Measurements from ENCODE around the gene ABCC6.
"Not testable (repeated sequence)": the region's sequence is repeated elsewhere in the genome, so short reads cannot be mapped to it uniquely, and the experiment has no call there.

ABCC6 gene

DNA sequence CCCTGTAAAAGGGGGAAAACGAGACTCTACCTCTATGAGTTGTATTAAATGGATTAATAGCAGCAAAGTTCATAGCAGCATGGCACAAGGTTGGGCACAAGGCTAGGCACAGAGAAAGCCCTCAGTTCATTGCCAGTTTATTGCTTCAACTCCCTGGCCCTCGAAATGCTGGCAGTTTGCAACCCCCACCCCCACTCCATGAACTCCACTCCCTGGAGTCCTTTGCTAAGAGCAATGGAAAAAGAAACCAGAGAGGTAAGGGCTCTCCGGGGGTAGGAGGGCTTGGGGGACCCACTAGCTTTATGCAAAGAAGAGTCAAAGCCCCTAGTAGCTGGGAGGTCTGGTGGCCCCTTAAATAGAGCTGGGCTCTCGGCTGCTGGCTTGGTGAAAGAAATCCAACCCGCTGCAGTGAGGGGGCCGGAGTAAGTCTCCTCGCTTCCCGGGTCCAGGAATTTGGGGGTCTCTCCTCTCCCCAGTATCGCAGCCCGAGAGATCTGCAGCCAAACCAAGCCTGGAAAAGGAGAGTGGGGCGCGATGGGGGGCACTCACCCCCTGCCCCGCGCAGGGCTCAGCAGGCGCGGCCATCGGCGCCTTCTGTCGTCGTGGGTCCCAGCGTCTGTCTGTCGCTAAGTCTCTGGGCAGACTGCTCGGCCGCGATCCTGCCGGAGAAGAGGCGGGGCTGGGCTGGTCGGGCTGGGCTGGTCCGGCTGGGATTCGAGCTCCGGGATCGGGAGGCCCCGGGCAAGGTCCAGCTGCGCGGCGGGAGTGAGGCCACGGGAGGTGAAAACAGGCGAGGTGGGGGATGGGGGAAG lies at the start of gene ABCC6:
TSS of gene ABCC6 (minus strand) at position 645 of the 812 bp plus-strand sequence. CDS start at position 585, 60 bp downstream.
- not testable (repeated sequence) for H3K4me3 Mint-ChIP-seq; H3K4me1 Mint-ChIP-seq (ENCODE audit: low read depth); H3K27ac Mint-ChIP-seq; H3K27me3 Mint-ChIP-seq; H3K36me3 Mint-ChIP-seq (ENCODE audit: low read depth); H3K9me3 Mint-ChIP-seq

DNA sequence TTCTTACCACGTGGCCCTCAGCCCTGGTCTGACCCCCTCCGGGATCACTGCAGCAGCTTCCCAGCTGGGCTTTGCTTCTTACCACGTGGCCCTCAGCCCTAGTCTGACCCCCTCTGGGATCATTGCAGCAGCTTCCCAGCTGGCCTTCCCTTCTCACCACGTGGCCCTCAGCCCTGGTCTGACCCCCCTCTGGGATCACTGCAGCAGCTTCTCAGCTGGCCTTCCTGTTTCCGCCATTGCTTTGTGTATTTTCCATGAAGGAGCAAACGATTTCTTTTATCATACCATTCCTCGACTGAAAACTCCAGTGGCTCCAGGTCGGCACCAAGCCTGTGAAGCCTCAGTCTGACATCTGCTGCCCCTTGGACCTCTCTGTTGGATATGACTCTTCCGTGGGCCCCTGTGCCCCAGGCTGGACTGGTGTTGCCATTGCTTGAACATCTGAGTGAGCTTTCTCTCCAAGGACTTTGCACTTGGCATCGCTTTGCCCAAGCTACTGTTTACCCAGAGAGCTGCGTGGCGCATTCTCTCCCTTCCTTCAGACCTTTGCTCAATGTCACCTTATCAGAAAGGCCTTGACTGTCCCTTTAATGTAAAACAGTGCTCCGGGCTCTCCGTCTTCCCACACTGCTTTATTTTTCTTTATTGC lies 49.4 kb upstream of the ABCC6 start:
- not testable (repeated sequence) for H3K27ac Mint-ChIP-seq; H3K9me3 Mint-ChIP-seq; H3K4me1 Mint-ChIP-seq (ENCODE audit: low read depth); H3K27me3 Mint-ChIP-seq; H3K4me3 Mint-ChIP-seq
- H3K36me3 Mint-ChIP-seq (ENCODE audit: low read depth): peaks cover 10% of the 10 kb centered on the region

DNA sequence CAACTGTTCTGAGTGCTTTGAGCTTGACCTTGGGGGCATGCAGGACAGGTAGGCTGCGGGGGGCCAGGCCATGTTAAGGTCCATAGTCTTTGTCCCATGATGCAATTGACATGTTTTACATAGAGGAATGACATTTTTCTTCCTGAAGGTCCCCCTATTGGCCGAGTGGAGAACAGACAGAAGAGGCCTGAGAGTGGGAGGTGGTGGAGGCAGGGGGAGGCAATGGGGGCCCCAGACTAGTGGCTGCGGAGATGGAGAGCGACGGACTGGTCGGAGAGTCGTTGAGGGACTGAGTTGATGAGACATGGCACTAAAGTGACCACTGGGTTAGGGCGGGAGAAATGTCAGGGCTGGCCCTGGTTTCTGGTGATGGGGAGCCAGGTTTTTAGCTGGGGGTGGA lies 48.4 kb upstream of the ABCC6 start:
- H3K36me3 Mint-ChIP-seq (ENCODE audit: low read depth): peaks cover 10% of the 10 kb centered on the region
- H3K9me3 Mint-ChIP-seq; H3K4me1 Mint-ChIP-seq (ENCODE audit: low read depth); H3K27ac Mint-ChIP-seq; H3K27me3 Mint-ChIP-seq; H3K4me3 Mint-ChIP-seq: not testable (repeated sequence)

DNA sequence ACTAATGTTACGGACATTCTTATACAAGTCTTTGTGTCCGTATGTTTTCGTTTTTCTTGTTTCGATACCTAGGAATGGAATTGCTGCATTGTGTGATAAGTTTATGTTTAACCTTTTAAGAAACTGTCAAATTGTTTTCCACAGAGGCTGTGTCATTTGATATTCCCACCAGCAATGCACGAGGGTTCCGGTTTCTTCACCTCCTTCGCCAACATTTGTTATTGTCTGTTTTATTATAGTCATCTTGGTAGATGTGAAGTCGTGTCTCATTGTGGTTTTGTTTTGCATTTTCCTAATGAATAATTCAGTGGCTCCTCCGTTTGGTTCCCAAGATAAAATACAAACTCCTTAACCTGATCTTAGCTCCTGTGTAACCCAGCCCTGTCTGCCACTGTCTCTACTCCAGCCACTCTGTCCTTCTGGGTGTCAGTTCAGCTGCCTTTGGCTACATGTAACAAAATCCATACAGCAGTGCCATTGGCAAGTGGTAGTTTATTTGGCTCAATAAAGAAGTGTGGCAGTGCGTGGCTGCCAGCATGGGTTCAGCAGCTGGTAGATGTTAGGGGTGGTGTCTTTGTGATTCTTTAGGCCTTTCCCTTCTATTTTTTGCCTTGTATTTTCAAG lies 45.0 kb upstream of the ABCC6 start:
- not testable (repeated sequence) for H3K27me3 Mint-ChIP-seq; H3K4me1 Mint-ChIP-seq (ENCODE audit: low read depth); H3K27ac Mint-ChIP-seq; H3K9me3 Mint-ChIP-seq; H3K4me3 Mint-ChIP-seq
- peaks cover 10% of the 10 kb centered on the region for H3K36me3 Mint-ChIP-seq (ENCODE audit: low read depth)

DNA sequence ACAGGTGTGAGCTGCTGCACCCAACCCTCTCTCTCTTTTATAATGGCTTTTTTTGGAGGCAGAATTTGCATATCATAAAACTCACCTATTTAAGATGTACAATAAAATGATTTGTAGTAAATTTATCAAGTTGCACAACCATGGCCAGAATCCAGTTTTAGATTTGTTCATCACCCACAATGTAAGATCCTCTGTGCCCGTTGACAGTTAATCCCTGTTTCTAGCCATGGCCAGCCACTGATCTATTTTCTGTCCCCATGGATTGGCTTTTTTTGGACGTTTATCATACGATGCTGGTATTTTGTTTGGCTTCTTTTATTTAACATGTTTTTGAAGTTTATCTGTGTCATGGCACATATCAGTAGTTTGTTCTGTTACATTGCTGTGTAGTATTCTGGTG lies 44.4 kb upstream of the ABCC6 start:
- H3K27ac Mint-ChIP-seq; H3K9me3 Mint-ChIP-seq; H3K4me1 Mint-ChIP-seq (ENCODE audit: low read depth); H3K4me3 Mint-ChIP-seq; H3K27me3 Mint-ChIP-seq: not testable (repeated sequence)
- peaks cover 10% of the 10 kb centered on the region for H3K36me3 Mint-ChIP-seq (ENCODE audit: low read depth)

DNA sequence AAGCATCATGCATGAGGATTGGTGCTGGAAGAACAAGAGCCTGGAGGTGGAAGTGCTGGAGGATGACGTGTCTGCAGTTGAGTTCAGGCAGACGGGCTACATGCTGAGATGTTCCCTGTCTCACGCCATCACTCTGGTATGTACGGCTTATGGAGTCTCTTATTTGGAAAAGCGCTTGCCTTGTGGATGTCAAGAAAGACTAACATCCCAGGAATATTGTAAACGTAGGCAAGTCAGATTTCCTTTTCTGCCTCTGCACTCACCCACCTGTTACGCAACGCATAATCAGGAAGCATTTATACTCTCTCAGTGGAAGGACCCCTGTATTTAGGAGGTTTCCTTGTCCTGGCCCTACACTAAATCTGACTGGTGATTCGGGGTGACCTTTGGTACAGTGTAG lies 41.8 kb upstream of the ABCC6 start:
- H3K9me3 Mint-ChIP-seq; H3K27me3 Mint-ChIP-seq; H3K27ac Mint-ChIP-seq; H3K4me1 Mint-ChIP-seq (ENCODE audit: low read depth); H3K4me3 Mint-ChIP-seq: not testable (repeated sequence)
- peaks cover 10% of the 10 kb centered on the region for H3K36me3 Mint-ChIP-seq (ENCODE audit: low read depth)

DNA sequence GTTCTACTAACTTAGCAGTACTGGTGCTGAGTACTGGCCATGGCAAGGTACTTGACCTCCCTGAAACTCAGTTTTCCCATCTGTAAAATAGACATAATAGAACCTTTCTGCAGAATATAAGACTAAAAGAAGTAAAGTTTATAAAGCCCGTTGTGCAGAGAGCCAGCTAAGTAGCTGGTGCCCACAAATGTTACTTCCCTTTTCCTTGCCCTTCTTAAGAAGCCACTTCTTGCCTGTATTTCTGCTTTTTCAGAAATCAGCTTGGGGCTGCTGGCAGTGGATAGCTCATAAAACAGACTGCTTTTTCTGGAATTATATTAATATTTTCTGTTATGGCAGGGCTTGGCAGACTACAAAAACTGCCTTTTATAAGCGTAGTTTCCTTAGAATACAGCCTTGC lies 40.7 kb upstream of the ABCC6 start:
- H3K4me1 Mint-ChIP-seq (ENCODE audit: low read depth); H3K27ac Mint-ChIP-seq; H3K9me3 Mint-ChIP-seq; H3K27me3 Mint-ChIP-seq; H3K4me3 Mint-ChIP-seq: not testable (repeated sequence)
- peaks cover 11% of the 10 kb centered on the region for H3K36me3 Mint-ChIP-seq (ENCODE audit: low read depth)

DNA sequence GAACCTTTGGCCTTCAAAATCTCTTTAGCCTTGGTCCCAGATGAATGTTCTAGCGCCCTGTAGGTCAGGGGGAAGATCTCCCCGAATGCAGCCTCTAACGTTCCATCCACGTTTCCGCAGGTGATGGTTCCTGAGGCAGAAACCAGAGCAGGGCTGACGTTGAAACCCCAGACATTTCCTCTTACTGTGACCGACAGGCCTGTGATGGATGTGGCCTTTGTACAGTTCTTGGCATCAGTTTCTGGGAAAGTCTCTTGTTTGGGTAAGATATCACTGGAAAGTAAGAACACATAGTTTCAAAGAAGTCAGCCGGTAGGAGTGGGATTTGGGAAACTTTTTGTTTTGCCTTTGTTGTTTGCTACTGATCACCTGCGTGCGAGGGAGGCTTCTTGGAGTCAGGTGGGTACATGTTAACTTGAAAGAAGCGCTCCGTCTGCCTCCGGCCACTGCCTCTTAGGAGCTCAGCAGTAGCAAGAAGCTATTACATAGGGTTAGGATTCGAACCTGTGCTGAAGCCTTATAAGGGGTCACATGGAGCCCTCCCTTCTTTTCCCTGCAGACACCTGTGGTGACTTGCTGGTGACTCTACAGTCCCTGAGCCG lies 39.8 kb upstream of the ABCC6 start:
- not testable (repeated sequence) for H3K4me1 Mint-ChIP-seq (ENCODE audit: low read depth); H3K27ac Mint-ChIP-seq; H3K27me3 Mint-ChIP-seq; H3K36me3 Mint-ChIP-seq (ENCODE audit: low read depth); H3K9me3 Mint-ChIP-seq; H3K4me3 Mint-ChIP-seq

DNA sequence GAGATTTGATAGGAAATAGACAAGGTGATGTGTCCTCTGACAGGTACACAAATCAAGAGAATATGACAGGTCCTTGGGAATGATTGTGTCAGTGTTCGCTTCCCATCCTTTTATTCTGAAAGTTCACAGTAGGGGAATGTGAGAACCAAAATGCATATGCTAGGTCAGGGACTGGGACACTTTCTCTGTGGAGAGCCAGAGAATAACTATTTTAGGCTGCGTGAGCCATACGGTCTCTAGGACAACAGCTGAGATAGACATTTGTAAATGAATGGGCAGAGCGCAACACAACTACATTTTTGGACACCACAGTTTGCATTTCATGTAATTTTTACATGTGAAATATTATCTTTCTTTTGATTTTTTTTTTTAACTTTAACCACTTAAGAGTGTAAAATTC lies 36.7 kb upstream of the ABCC6 start:
- not testable (repeated sequence) for H3K4me3 Mint-ChIP-seq; H3K36me3 Mint-ChIP-seq (ENCODE audit: low read depth); H3K27me3 Mint-ChIP-seq; H3K27ac Mint-ChIP-seq; H3K4me1 Mint-ChIP-seq (ENCODE audit: low read depth); H3K9me3 Mint-ChIP-seq

DNA sequence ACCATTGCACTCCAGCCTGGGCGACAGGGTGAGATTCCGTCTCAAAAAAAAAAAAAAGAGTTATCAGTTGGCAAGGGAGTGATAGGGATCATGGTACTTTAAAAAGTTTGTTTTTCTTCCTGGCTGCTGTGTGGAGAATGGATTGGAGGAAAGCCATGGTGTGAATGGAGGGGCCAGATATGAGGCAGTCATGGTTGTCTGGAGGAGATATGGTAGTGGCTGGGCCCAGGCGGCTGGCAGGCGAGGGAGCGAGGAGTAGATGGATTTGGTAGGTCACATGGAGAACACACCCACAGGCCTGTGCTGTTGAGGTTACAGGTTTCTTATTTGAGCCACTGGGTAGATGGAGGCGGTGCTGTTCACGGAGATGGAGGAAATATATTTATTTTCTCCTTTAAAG lies 35.5 kb upstream of the ABCC6 start:
- H3K27me3 Mint-ChIP-seq, H3K27ac Mint-ChIP-seq: not testable (repeated sequence)

DNA sequence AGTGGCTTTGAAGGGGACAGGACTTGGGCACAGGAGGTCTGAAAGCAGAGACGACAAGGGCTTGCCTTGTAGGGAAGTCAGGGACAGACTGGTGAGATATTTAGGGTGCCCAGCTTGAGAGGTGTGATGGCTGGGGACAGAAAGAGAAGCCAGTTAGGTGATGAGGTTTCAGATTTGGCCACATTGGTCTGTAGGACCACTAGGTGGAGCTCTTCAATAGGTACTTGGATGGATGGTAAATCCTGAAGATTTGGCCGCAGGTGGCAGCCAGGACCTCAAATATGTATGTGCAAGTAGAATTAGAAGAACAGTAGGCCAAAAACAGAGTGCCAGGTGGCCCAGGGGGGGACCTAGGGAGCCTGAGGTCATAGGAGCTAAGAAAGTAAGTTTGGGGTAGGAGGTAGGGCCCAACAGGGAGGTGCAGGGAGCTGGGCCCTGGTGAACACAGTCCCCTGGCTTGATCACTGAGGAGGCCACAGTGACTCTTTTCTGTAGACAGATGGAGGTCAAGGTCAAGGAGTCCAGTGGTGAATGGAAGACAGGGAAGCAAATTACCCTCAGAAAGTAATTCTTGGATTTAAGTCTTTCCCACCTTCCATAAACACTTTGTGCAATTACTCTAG lies 34.1 kb upstream of the ABCC6 start:
- not testable (repeated sequence) for H3K4me1 Mint-ChIP-seq (ENCODE audit: low read depth); H3K4me3 Mint-ChIP-seq; H3K36me3 Mint-ChIP-seq (ENCODE audit: low read depth); H3K27me3 Mint-ChIP-seq; H3K27ac Mint-ChIP-seq; H3K9me3 Mint-ChIP-seq

More for the DNA sequence above, 35.5 kb upstream of the ABCC6 start:
- H3K4me3 Mint-ChIP-seq; H3K9me3 Mint-ChIP-seq; H3K4me1 Mint-ChIP-seq (ENCODE audit: low read depth); H3K36me3 Mint-ChIP-seq (ENCODE audit: low read depth): not testable (repeated sequence)

DNA sequence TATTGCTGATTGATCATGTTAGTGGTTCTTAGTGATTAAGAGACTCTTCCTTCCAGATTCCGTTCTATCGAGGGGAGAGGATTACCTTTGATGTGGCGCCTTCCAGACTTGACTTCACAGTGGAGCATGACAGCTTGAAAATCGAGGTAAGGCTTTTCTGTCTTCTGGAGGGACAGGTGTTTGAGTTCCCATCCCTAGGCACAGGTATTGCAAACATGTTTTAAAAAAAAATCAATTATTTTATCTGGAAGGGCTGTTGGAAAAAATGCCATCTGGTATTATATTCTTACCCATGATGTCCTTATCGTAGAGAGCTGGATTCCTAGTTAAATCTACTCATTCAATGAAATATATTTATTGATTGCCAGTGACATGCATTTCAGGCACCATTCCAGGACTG lies 29.1 kb upstream of the ABCC6 start:
- H3K9me3 Mint-ChIP-seq; H3K27ac Mint-ChIP-seq; H3K36me3 Mint-ChIP-seq (ENCODE audit: low read depth); H3K4me3 Mint-ChIP-seq; H3K4me1 Mint-ChIP-seq (ENCODE audit: low read depth); H3K27me3 Mint-ChIP-seq: not testable (repeated sequence)

DNA sequence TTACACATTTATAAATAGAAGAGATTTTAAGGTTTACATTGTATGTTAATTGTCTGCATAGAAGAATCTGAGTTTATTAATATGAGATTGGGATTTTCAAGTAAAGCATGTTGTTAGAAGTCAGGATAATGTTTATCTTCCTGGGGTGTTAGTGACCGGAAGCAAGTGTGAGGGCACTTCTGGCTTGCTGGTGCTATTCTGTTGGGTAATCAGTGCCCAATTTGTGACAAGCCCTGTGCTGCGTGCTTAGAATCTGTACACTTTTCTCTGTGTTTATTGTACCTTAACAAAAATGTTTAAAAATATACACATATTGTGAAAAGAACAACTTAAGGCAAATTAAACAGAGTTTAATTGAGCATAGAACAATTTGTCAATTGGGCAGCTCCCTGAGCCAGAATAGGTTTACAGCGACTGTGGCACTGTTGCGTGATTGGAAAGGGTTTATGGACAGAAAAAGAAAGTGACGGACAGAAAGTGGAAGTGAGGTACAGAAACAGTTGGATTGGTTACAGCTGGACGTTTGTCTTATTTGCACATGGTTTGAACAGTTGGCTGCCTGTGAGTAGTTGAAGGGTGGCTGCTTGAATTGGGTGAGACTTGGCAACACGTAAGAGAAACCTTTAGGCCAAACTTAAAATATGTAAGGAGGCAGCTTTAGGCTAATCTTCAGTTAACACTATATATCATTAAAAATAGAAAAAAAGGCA lies 26.5 kb upstream of the ABCC6 start:
- H3K9me3 Mint-ChIP-seq; H3K27me3 Mint-ChIP-seq; H3K27ac Mint-ChIP-seq; H3K4me1 Mint-ChIP-seq (ENCODE audit: low read depth); H3K4me3 Mint-ChIP-seq; H3K36me3 Mint-ChIP-seq (ENCODE audit: low read depth): not testable (repeated sequence)

DNA sequence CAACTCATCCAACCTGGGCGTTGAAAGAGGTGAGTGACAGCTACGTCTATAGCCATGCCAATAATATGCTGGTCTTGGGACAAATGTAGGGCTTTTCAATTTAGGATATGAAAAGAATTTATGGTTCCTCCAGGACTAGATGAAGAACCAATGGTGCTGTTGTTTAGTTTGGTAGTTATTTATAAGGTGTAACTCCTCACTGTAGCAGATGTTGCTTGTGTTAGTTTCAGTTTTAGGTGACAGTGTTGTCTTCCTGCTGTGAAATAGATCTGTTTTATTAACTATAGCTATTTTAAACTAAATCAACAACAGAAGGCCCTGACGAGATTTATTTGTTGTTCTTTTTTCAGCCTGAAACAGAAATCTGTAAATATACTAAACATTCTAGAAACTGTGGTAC lies 24.1 kb upstream of the ABCC6 start:
- H3K27ac Mint-ChIP-seq; H3K36me3 Mint-ChIP-seq (ENCODE audit: low read depth); H3K4me3 Mint-ChIP-seq; H3K27me3 Mint-ChIP-seq; H3K4me1 Mint-ChIP-seq (ENCODE audit: low read depth); H3K9me3 Mint-ChIP-seq: not testable (repeated sequence)
